Measurements from ENCODE around the gene TTLL9. TPM values are rescaled to one million over a fixed set of nuclear protein-coding genes. Genes with fewer than 3 reads are reported as not detected.
A peak's percentile ranks its signal among the peaks of the same experiment; 100 is the strongest.

TTLL9 gene, protein sequence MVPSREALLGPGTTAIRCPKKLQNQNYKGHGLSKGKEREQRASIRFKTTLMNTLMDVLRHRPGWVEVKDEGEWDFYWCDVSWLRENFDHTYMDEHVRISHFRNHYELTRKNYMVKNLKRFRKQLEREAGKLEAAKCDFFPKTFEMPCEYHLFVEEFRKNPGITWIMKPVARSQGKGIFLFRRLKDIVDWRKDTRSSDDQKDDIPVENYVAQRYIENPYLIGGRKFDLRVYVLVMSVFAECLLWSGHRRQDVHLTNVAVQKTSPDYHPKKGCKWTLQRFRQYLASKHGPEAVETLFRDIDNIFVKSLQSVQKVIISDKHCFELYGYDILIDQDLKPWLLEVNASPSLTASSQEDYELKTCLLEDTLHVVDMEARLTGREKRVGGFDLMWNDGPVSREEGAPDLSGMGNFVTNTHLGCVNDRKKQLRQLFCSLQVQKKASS
- polyA plus RNA-seq = 0.10 to 0.13 TPM in 2 of 3 replicates, not detected in the other
- not detected for polyA plus RNA-seq (2011; ENCODE audit: low read depth)
- 0.05 and 0.09 TPM in 2 replicates for polyA plus RNA-seq (2011; cell fraction: cytosol; rRNA removed)
- polyA plus RNA-seq (2011; cell fraction: nucleus; rRNA removed) = 0.31 and 0.32 TPM in 2 replicates
- polyA plus RNA-seq (2012; ENCODE audit: low replicate concordance) = 0.05 and 0.08 TPM in 2 replicates
- not detected in 3 replicates for polyA minus RNA-seq
- polyA minus RNA-seq (2011; cell fraction: cytosol; rRNA and poly(A)+ RNA removed) = not detected
- not detected in 2 replicates for polyA minus RNA-seq (2011; cell fraction: nucleus; rRNA and poly(A)+ RNA removed)

DNA sequence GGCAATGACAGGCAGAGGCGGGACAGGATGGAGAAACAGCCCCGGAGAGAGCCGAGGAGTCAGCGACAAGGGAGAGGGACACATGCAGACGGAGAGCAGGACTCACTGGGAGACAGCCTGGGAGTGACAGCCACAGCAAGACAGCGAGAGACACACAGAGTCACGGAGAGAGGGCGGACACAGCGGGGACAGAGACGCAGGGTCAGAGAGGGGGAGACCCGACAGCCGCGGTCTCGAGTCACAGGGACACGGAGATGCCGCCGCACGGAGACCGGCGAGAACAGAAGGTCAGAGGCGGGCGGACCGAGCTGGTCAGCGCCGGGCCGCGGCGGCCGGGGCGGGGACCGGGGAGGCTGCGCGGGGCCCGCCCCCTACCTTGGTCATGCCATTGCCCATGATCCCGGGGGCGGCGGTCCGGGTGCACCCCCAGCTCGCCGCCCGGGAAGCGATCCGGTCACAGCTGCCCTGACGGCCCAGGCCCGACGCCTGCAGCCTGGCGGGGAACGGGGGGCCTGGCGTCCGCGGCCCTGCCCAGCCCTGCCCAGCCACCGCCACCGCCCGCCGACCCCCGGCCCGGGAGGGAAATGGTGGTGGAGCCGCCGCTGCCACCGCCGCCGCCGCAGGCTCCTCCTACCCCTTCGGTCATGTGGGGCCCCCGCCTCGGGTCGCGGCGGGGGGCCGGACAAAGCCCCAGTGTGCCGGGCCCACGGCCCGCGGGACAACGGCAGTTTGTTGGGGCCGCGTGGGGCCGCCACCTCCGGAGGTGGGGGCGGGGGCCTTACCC is at the start of gene TTLL9, which contains the start of gene DUSP15:
TTLL9 (plus strand) TSS at position 693 of the 784 bp plus-strand sequence. CDS start 493 bp downstream, outside the sequence.
DUSP15 (minus strand) TSS at position 586 of the 784 bp plus-strand sequence; CDS start at position 396, 190 bp downstream.
- no peak within 1 kb of the TSS for H3K9ac ChIP-seq (ENCODE audit: control insufficient read depth, extremely low read depth, insufficient read depth, low read length)
- no peaks in the 10 kb centered on the region for H3K9me1 ChIP-seq (ENCODE audit: control insufficient read depth, extremely low read depth, insufficient read depth, low read length)
- H3K4me2 ChIP-seq (ENCODE audit: control insufficient read depth, extremely low read depth, insufficient read depth, low read depth, low read length) = peak within 1 kb of the TSS; percentile 58
- H4K20me1 ChIP-seq (ENCODE audit: control insufficient read depth, extremely low read depth, insufficient read depth, low read length) = no peaks in the 10 kb centered on the region
- no peaks in the 10 kb centered on the region for H3K79me2 ChIP-seq (ENCODE audit: control insufficient read depth, insufficient read depth, low read length)
- no peak for FAIRE-seq
- dilution Hi-C loops (cut with MboI; ENCODE audit: extremely low pct_ligation_motif_present, low sequenced_read_pairs) = no loop called here
- peak within 1 kb of the TSS in 2 of 3 experiments; percentile 34 to 35 for H3K4me3 ChIP-seq (ENCODE audit: control insufficient read depth in 2 of 3, extremely low read depth in 1 of 3, insufficient read depth in 2 of 3, low read depth in 1 of 3, low read length in 3 of 3)
- no peaks in the 10 kb centered on the region for H3K36me3 ChIP-seq (ENCODE audit: control insufficient read depth in 2 of 2, extremely low read depth in 1 of 2, insufficient read depth in 2 of 2, low read length in 2 of 2)
- DNase-seq (ENCODE audit: low read depth, low spot score) = no peak
- peak within 1 kb of the TSS; percentile 63 for H2AFZ ChIP-seq (ENCODE audit: control insufficient read depth, low read length)
- H3K4me1 ChIP-seq (ENCODE audit: control insufficient read depth, extremely low read depth, insufficient read depth, low read length) = no peaks in the 10 kb centered on the region
- no peaks in the 10 kb centered on the region for H3K9me3 ChIP-seq (ENCODE audit: control insufficient read depth, low read depth, low read length)
- H3K27ac ChIP-seq (ENCODE audit: control insufficient read depth, insufficient read depth, low read length) = no peak within 1 kb of the TSS
- TF ChIP-seq, protein P1, sequence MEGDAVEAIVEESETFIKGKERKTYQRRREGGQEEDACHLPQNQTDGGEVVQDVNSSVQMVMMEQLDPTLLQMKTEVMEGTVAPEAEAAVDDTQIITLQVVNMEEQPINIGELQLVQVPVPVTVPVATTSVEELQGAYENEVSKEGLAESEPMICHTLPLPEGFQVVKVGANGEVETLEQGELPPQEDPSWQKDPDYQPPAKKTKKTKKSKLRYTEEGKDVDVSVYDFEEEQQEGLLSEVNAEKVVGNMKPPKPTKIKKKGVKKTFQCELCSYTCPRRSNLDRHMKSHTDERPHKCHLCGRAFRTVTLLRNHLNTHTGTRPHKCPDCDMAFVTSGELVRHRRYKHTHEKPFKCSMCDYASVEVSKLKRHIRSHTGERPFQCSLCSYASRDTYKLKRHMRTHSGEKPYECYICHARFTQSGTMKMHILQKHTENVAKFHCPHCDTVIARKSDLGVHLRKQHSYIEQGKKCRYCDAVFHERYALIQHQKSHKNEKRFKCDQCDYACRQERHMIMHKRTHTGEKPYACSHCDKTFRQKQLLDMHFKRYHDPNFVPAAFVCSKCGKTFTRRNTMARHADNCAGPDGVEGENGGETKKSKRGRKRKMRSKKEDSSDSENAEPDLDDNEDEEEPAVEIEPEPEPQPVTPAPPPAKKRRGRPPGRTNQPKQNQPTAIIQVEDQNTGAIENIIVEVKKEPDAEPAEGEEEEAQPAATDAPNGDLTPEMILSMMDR (optimal IDR thresholded peaks at IDR 0.05 in 1 of 3, IDR thresholded peaks at IDR 0.05 in 1 of 3, conservative IDR thresholded peaks at IDR 0.05 in 1 of 3; ENCODE audit: extremely low read depth in 1 of 3, insufficient read depth in 2 of 3, low read length in 3 of 3) = no peak
- peak; percentile 100 for TF ChIP-seq EZH2 (IDR thresholded peaks at IDR 0.05; ENCODE audit: low read length)
- peaks cover 51% of the 10 kb centered on the region for H3K27me3 ChIP-seq (ENCODE audit: control insufficient read depth, extremely low read depth, insufficient read depth, low read length)

DNA sequence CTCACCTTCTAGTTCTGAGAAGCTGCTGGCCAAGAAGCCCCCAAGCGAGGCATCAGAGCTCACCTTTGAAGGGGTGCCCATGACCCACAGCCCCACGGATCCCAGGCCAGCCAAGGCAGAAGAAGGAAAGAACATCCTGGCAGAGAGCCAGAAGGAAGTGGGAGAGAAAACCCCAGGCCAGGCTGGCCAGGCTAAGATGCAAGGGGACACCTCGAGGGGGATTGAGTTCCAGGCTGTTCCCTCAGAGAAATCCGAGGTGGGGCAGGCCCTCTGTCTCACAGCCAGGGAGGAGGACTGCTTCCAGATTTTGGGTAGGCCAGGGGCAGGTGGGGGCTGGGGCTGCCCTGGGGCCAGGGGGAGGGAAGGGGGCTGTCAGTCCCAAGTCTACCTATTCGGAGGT is 49.0 kb upstream of the TTLL9 start:
- no peaks in the 10 kb centered on the region for H3K9me3 ChIP-seq (ENCODE audit: control insufficient read depth, low read depth, low read length)
- no peaks in the 10 kb centered on the region for H3K36me3 ChIP-seq (ENCODE audit: control insufficient read depth in 2 of 2, extremely low read depth in 1 of 2, insufficient read depth in 2 of 2, low read length in 2 of 2)
- H3K4me2 ChIP-seq (ENCODE audit: control insufficient read depth, extremely low read depth, insufficient read depth, low read depth, low read length) = no peak overlapping the region
- no peaks in the 10 kb centered on the region for H3K4me1 ChIP-seq (ENCODE audit: control insufficient read depth, extremely low read depth, insufficient read depth, low read length)
- TF ChIP-seq, protein P1 (optimal IDR thresholded peaks at IDR 0.05 in 1 of 3, IDR thresholded peaks at IDR 0.05 in 1 of 3, conservative IDR thresholded peaks at IDR 0.05 in 1 of 3; ENCODE audit: extremely low read depth in 1 of 3, insufficient read depth in 2 of 3, low read length in 3 of 3) = no peak
- TF ChIP-seq EZH2 (IDR thresholded peaks at IDR 0.05; ENCODE audit: low read length) = no peak
- H4K20me1 ChIP-seq (ENCODE audit: control insufficient read depth, extremely low read depth, insufficient read depth, low read length) = no peaks in the 10 kb centered on the region
- dilution Hi-C loops (cut with MboI; ENCODE audit: extremely low pct_ligation_motif_present, low sequenced_read_pairs) = no loop called here
- H3K9ac ChIP-seq (ENCODE audit: control insufficient read depth, extremely low read depth, insufficient read depth, low read length) = no peak overlapping the region
- H3K27me3 ChIP-seq (ENCODE audit: control insufficient read depth, extremely low read depth, insufficient read depth, low read length) = peaks cover 4% of the 10 kb centered on the region
- FAIRE-seq = no peak
- H3K9me1 ChIP-seq (ENCODE audit: control insufficient read depth, extremely low read depth, insufficient read depth, low read length) = no peaks in the 10 kb centered on the region
- no peak overlapping the region for H3K4me3 ChIP-seq (ENCODE audit: control insufficient read depth in 2 of 3, extremely low read depth in 1 of 3, insufficient read depth in 2 of 3, low read depth in 1 of 3, low read length in 3 of 3)
- DNase-seq (ENCODE audit: low read depth, low spot score) = no peak
- no peak overlapping the region for H2AFZ ChIP-seq (ENCODE audit: control insufficient read depth, low read length)
- H3K27ac ChIP-seq (ENCODE audit: control insufficient read depth, insufficient read depth, low read length) = no peak overlapping the region
- no peaks in the 10 kb centered on the region for H3K79me2 ChIP-seq (ENCODE audit: control insufficient read depth, insufficient read depth, low read length)
